ENCODE data around the gene ZIM2. TPM values are rescaled to one million over a fixed set of nuclear protein-coding genes. Genes with fewer than 3 reads are reported as not detected.

The ZIM2 gene
- total and polyA plus RNA-seq, 2 of the 4 experiments (the other 2 are of a cell fraction), result not detected

DNA sequence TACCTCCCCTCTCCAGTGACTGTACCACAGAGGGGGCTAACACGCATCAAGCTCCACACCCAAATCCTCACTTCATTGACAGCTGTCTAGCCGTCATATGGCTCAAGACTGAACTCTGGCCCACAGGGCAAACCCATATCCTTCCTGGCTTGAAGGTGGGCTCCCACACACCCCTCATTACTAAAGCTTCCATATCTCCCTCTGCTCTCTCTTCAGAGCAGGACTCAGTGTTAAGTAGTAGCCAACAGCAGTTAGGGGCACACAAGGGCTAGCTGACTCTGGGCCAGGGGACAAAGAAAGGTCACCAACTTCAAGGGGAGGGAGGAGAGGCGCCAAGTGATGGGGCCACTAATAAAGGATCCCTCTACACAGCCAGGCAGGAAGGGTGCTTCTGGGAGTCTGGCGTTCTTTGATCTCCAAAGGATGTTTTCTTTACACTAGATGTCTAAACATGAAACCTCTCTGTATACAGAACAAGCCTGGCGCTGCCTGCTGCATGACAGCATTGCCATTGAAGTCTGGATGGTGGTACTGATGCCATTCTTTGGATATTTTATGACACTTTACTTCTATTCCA is 8.1 kb downstream of the ZIM2 start:
- no peak overlapping the region for H3K14ac ChIP-seq (replicated peaks; ENCODE audit: low read depth, low read length)
- no peaks in the 10 kb centered on the region for H3K36me3 ChIP-seq (ENCODE audit: control insufficient read depth, insufficient read depth, low read length)
- H3K79me1 ChIP-seq (ENCODE audit: low read depth in 1 of 2, low read length in 2 of 2), result no peaks in the 10 kb centered on the region
- H3K23ac ChIP-seq (ENCODE audit: low read depth, low read length), result no peak overlapping the region
- CTCF ChIA-PET, result no interaction called here
- in situ Hi-C loops (cut with MboI; ENCODE audit: low sequenced_read_pairs), result no loop called here
- H2BK15ac ChIP-seq (ENCODE audit: low read depth, low read length), result no peak overlapping the region
- TF ChIP-seq SMC3 (IDR thresholded peaks at IDR 0.05; ENCODE audit: low read depth, low read length) (no peak), NFE2L2 (IDR thresholded peaks at IDR 0.05; ENCODE audit: low read depth, low read length) (no peak), POLR2A (IDR thresholded peaks at IDR 0.05; ENCODE audit: low read depth, low read length) (no peak), RAD21 (IDR thresholded peaks at IDR 0.05; ENCODE audit: low read length) (no peak), ELK1 (IDR thresholded peaks at IDR 0.05; ENCODE audit: borderline replicate concordance, low read depth, low read length) (no peak), BHLHE40 (IDR thresholded peaks at IDR 0.05; ENCODE audit: low read depth, low read length) (no peak), MAFK (IDR thresholded peaks at IDR 0.05; ENCODE audit: low read depth, low read length) (no peak), RCOR1 (IDR thresholded peaks at IDR 0.05; ENCODE audit: insufficient replicate concordance, low read length) (no peak), FOS (IDR thresholded peaks at IDR 0.05; ENCODE audit: low read depth, low read length) (no peak)
- TF ChIP-seq, protein P1, sequence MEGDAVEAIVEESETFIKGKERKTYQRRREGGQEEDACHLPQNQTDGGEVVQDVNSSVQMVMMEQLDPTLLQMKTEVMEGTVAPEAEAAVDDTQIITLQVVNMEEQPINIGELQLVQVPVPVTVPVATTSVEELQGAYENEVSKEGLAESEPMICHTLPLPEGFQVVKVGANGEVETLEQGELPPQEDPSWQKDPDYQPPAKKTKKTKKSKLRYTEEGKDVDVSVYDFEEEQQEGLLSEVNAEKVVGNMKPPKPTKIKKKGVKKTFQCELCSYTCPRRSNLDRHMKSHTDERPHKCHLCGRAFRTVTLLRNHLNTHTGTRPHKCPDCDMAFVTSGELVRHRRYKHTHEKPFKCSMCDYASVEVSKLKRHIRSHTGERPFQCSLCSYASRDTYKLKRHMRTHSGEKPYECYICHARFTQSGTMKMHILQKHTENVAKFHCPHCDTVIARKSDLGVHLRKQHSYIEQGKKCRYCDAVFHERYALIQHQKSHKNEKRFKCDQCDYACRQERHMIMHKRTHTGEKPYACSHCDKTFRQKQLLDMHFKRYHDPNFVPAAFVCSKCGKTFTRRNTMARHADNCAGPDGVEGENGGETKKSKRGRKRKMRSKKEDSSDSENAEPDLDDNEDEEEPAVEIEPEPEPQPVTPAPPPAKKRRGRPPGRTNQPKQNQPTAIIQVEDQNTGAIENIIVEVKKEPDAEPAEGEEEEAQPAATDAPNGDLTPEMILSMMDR (conservative IDR thresholded peaks at IDR 0.05; ENCODE audit: low read depth, low read length), result no peak
- 23% methylated on average over 2 of the region's 5 CpGs; no CpG with 5 or more reads in 1 of the 2 experiments for WGBS, 2 experiments (ENCODE audit: extremely low coverage in 2 of 2, insufficient read length in 1 of 2)
- no peak overlapping the region for H2AFZ ChIP-seq (replicated peaks; ENCODE audit: low read length, poor library complexity)
- H4K91ac ChIP-seq (ENCODE audit: insufficient read depth, low read depth, low read length), result no peak overlapping the region
- no peak overlapping the region for H2AK9ac ChIP-seq (replicated peaks; ENCODE audit: low read depth, low read length, poor library complexity)
- no peak overlapping the region for H3K4me3 ChIP-seq (ENCODE audit: insufficient read depth, low read depth, low read length)
- H4K5ac ChIP-seq (ENCODE audit: low read depth, low read length), result no peak overlapping the region
- POLR2A ChIA-PET (ENCODE audit: unreplicated experiment), result no interaction called here
- no TSS peak for BruUV-seq (replicated peaks)
- no peak overlapping the region for H2BK5ac ChIP-seq (ENCODE audit: low read depth, low read length, poor library complexity, severe bottlenecking)
- H3K27me3 ChIP-seq (ENCODE audit: control insufficient read depth, insufficient read depth, low read length), result no peaks in the 10 kb centered on the region
- no peak overlapping the region for H3K4me2 ChIP-seq (ENCODE audit: low read depth, low read length)
- no peak overlapping the region for H3K18ac ChIP-seq (ENCODE audit: low read depth, low read length)
- H3K27ac ChIP-seq (ENCODE audit: insufficient read depth, low read length), result no peak overlapping the region
- ATAC-seq (ENCODE audit: low read depth) (no peak), DNase-seq (no peak)
- H4K20me1 ChIP-seq (ENCODE audit: insufficient read depth, low read length), result no peaks in the 10 kb centered on the region
- no peak overlapping the region for H2AK5ac ChIP-seq (ENCODE audit: low read depth, low read length)
- intact Hi-C loops (cut with micrococcal nuclease), result no loop called here
- no peaks in the 10 kb centered on the region for H3K4me1 ChIP-seq (ENCODE audit: control insufficient read depth, insufficient read depth, low read length)
- no peak overlapping the region for H3K4ac ChIP-seq (ENCODE audit: low read depth, low read length)
- no peaks in the 10 kb centered on the region for H3K9me1 ChIP-seq (ENCODE audit: insufficient read depth, low read length)
- peaks cover 34% of the 10 kb centered on the region for H3K9me3 ChIP-seq (ENCODE audit: control insufficient read depth, insufficient read depth, low read length)
- no peak overlapping the region for H2BK120ac ChIP-seq (ENCODE audit: low read depth, low read length)
- no peak overlapping the region for H4K8ac ChIP-seq (ENCODE audit: low read depth in 2 of 2, low read length in 2 of 2)
- dilution Hi-C loops (cut with HindIII; ENCODE audit: low sequenced_read_pairs, unreplicated experiment), result no loop called here
- H3K9ac ChIP-seq (ENCODE audit: low read depth, low read length), result no peak overlapping the region
- H2BK20ac ChIP-seq (ENCODE audit: low read depth, low read length), result no peak overlapping the region
- no peak overlapping the region for H3K56ac ChIP-seq (ENCODE audit: extremely low read depth, insufficient read depth, low read length)

Measured in IMR-90 (cell line).